OCI-LY3 (cell line): Measurements from ENCODE around the gene HOXA11.

Source experiments
- H2AFZ ChIP-seq: fragments of 200-600, 300-600 bp; shearing (Covaris generic); 2 replicates; pipeline ENCODE4 v1.6.0; 2014; ENCODE audit warnings: antibody characterized with exemption, low read depth, low read length
- H3K27ac ChIP-seq: fragments of 200-600, 300-600 bp; sonication (generic); 2 replicates; pipeline ENCODE4 v1.5.1; 2014; ENCODE audit warnings: mild to moderate bottlenecking, low read length, moderate library complexity, mixed read lengths
- H3K27me3 ChIP-seq: fragments of 200-600, 300-600 bp; sonication (generic); 2 replicates; pipeline ENCODE4 v1.6.1; 2014; ENCODE audit warnings: low read depth, low read length, mixed read lengths
- H3K36me3 ChIP-seq: fragments of 200-600, 300-600 bp; sonication (generic); replicated peaks from 2 replicates; pipeline ENCODE3; 2014; ENCODE audit warnings: low read depth, low read length, mixed read lengths
- H3K4me1 ChIP-seq: fragments of 300-600, 200-600 bp; sonication (generic); 2 replicates; pipeline ENCODE4 v1.6.1; 2014; ENCODE audit warnings: low read length, mixed read lengths
- H3K4me2 ChIP-seq: fragments of 200-600, 300-600 bp; sonication (generic); 2 replicates; pipeline ENCODE4 v1.6.1; 2014; ENCODE audit warnings: low read length, mixed read lengths
- H3K4me3 ChIP-seq: fragments of 300-600, 200-600 bp; sonication (generic); 2 replicates; pipeline ENCODE4 v1.5.1; 2014; ENCODE audit warnings: antibody characterized with exemption, mild to moderate bottlenecking, low read length, moderate library complexity
- H3K79me2 ChIP-seq: fragments of 300-600, 200-600 bp; shearing (Covaris generic); 2 replicates; pipeline ENCODE4 v1.6.1; 2014; ENCODE audit warnings: mild to moderate bottlenecking, low read length, mixed read lengths
- H3K9ac ChIP-seq: fragments of 300-600, 200-600 bp; shearing (Covaris generic); 2 replicates; pipeline ENCODE4 v1.6.0; 2014; ENCODE audit warnings: mild to moderate bottlenecking, low read length, moderate library complexity
- H3K9me3 ChIP-seq: fragments of 200-600, 300-600 bp; shearing (Covaris generic); 2 replicates; pipeline ENCODE4 v1.6.1; 2014; ENCODE audit warnings: low read length, mixed read lengths; ENCODE audit not compliant: insufficient read depth
- H4K20me1 ChIP-seq: fragments of 200-600, 300-600 bp; sonication (generic); 2 replicates; pipeline ENCODE4 v1.6.1; 2016; ENCODE audit warnings: low read length, mixed read lengths; ENCODE audit not compliant: insufficient read depth
- CTCF ChIP-seq: fragments of 200-600, 300-600 bp; sonication (generic); IDR thresholded peaks from 2 replicates; pipeline ENCODE4 v1.5.1; 2014; ENCODE audit warnings: antibody characterized with exemption, low read length, low read depth
- EZH2phosphoT487 ChIP-seq: fragments of 200-600 bp; shearing (Covaris generic); IDR thresholded peaks from 2 replicates; pipeline ENCODE4 v1.6.1; 2018; ENCODE audit warnings: antibody characterized with exemption, mixed run types, low read depth

HOXA11 gene

GRCh38 chr7:27199849-27200760, 15.1 kb upstream of the HOXA11 start, which contains the start of gene HOXA13:
TSS of gene HOXA13 (minus strand) at chr7:27200091. CDS start at chr7:27200077, 14 bp downstream.
- no peaks in the 10 kb centered on the region for H3K79me2 ChIP-seq
- peak within 1 kb of the TSS; percentile 56; the same call in 1 of the 2 replicates for H3K4me3 ChIP-seq
- no peaks in the 10 kb centered on the region for H4K20me1 ChIP-seq
- peaks cover 14% of the 10 kb centered on the region for H3K4me1 ChIP-seq
- no peak for TF ChIP-seq CTCF
- no peak for TF ChIP-seq EZH2phosphoT487
- peak within 1 kb of the TSS; percentile 99 for H2AFZ ChIP-seq
- peak within 1 kb of the TSS; percentile 39; the same call in 1 of the 2 replicates for H3K9ac ChIP-seq
- no peak within 1 kb of the TSS for H3K27ac ChIP-seq
- peak within 1 kb of the TSS; percentile 88 for H3K4me2 ChIP-seq
- H3K27me3 ChIP-seq = no peaks in the 10 kb centered on the region
- H3K36me3 ChIP-seq = no peaks in the 10 kb centered on the region
- no peaks in the 10 kb centered on the region for H3K9me3 ChIP-seq

- no peaks in the 10 kb centered on the region for H3K27me3 ChIP-seq
- H3K79me2 ChIP-seq = no peaks in the 10 kb centered on the region
- H3K4me1 ChIP-seq = peaks cover 14% of the 10 kb centered on the region
- no peaks in the 10 kb centered on the region for H3K36me3 ChIP-seq
- H3K9ac ChIP-seq = no peak overlapping the region
- H3K9me3 ChIP-seq = no peaks in the 10 kb centered on the region
- H2AFZ ChIP-seq = no peak overlapping the region
- TF ChIP-seq EZH2phosphoT487 = no peak
- TF ChIP-seq CTCF = no peak
- no peaks in the 10 kb centered on the region for H4K20me1 ChIP-seq
- no peak overlapping the region for H3K4me3 ChIP-seq
- H3K4me2 ChIP-seq = no peak overlapping the region
- no peak overlapping the region for H3K27ac ChIP-seq
These were observed 14.1 kb upstream of the HOXA11 start for GRCh38 chr7:27198871-27199801.

- Histone ChIP-seq H3K36me3 (no peaks in the 10 kb centered on the region), H3K9me3 (no peaks in the 10 kb centered on the region), H4K20me1 (no peaks in the 10 kb centered on the region), H3K79me2 (no peaks in the 10 kb centered on the region), H3K4me1 (peaks cover 14% of the 10 kb centered on the region), H3K9ac (no peak overlapping the region), H3K27ac (no peak overlapping the region), H3K4me2 (no peak overlapping the region), H2AFZ (no peak overlapping the region), H3K27me3 (no peaks in the 10 kb centered on the region), H3K4me3 (no peak overlapping the region)
- TF ChIP-seq EZH2phosphoT487 (no peak), CTCF (no peak)
These were observed 13.3 kb upstream of the HOXA11 start for GRCh38 chr7:27198138-27198841.
